Muscle of leg (tissue), 11 donors: ENCODE results near the gene SSBP3. TPM values are rescaled to one million over a fixed set of nuclear protein-coding genes. Genes with fewer than 3 reads are reported as not detected.
"Not testable (repeated sequence)": the region's sequence is repeated elsewhere in the genome, so short reads cannot be mapped to it uniquely, and the experiment has no call there.

ENCODE experiments used
- DNase-seq: peaks from one replicate; pipeline ENCODE4 v3.0.0; 2013
- H3K27ac ChIP-seq: one replicate; pipeline ENCODE4 v1.5.1; 2013; ENCODE audit warnings: mild to moderate bottlenecking, low read length, control low read depth
- H3K27me3 ChIP-seq: one replicate; pipeline ENCODE4 v1.6.1; 2013; ENCODE audit warnings: low read length; ENCODE audit not compliant: control insufficient read depth, insufficient read depth
- H3K36me3 ChIP-seq: one replicate; pipeline ENCODE4 v1.6.1; 2013; ENCODE audit warnings: low read length; ENCODE audit not compliant: control insufficient read depth, insufficient read depth
- H3K4me1 ChIP-seq: one replicate; pipeline ENCODE4 v1.6.1; 2013; ENCODE audit warnings: low read length; ENCODE audit not compliant: control insufficient read depth, insufficient read depth
- H3K4me3 ChIP-seq: one replicate; pipeline ENCODE4 v1.5.1; 2013; ENCODE audit warnings: low read length, control low read depth
- H3K9me3 ChIP-seq: replicated peaks from 2 replicates; pipeline ENCODE4 v1.6.1; 2013; ENCODE audit warnings: low read depth, low read length; ENCODE audit not compliant: control insufficient read depth
- WGBS: methylation state at CpG from one replicate; pipeline ENCODE4 v1.1.5; 2013; ENCODE audit warnings: missing lambda C conversion rate; ENCODE audit not compliant: insufficient coverage; 5-methylcytosine and 5-hydroxymethylcytosine counted together
- polyA plus RNA-seq, 8 donors: library from polyadenylated mRNA; unstranded; fragments of 120-200 nt; gene quantifications; one replicate each; pipeline versions ENCODE4 v1.2.1 to v1.2.3, GENCODE V29; 2013; ENCODE audit warnings: inconsistent platforms in 1 of 8, low replicate concordance in 1 of 8; ENCODE audit not compliant: insufficient read length in 8 of 8, insufficient read depth in 1 of 8
- total RNA-seq: library from RNA; stranded (reverse); fragments of 120-200 nt; gene quantifications from one replicate; pipeline ENCODE4 v1.2.4, GENCODE V29; 2013

The SSBP3 gene
- total and polyA plus RNA-seq, 9 donors, result 14.9 to 63.8 (median 54.2) TPM

DNA sequence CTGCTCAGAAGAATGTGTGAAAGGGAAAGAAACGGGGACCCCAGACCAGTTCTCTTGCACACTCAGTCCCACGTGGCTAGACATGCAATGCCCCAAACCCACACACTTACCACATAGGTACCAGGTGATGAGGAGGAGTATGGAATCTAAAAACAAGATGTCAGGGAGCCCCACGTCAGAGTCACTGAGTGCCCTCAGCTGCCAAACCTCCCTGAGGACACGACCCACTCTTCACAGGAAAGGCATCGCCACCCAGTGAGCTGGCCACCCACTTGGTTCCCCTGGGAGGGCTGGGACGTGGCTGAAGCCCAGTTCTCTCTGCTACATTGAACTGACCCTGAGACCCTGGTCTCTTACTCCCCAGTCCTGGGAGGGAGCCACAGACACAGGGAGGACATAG, 164.8 kb downstream of the SSBP3 start:
- WGBS, result no CpG with 5 or more reads among the region's 6 CpGs
- H3K27me3 ChIP-seq, result no peaks in the 10 kb centered on the region
- H3K4me1 ChIP-seq, result peaks cover 23% of the 10 kb centered on the region
- H3K4me3 ChIP-seq, result no peak overlapping the region
- no peak overlapping the region for H3K27ac ChIP-seq
- H3K9me3 ChIP-seq, result no peaks in the 10 kb centered on the region
- DNase-seq, result no peak
- peaks cover 76% of the 10 kb centered on the region for H3K36me3 ChIP-seq

DNA sequence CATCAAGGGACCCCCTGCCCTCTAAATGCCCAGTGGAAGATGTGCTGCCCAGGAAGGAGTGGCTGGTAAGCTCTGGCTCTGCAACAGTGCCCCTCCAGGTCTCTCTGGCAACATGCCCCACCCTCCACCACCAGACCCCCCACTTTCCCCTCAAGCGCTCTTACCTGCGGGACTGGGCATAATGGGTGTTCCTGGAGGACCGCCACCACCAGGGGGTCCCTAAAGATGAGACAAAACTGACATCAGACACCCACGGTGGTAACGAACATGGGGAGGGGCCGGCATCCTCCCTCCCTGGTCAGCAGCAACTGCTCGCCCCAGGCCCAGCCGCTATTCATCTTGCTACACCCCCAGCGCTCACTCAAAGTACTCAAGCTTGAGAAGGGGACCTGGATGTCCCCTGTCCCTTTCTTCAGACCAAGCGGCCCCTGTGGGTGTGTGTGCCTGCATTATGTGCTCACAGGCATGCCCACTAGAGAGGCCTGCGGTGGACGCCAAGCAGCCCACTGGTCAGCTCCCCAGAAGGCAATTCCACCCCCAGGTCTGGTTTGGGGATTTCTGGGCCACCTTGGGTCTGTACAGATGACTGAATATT, 165.4 kb downstream of the SSBP3 start:
- H3K27me3 ChIP-seq, result no peaks in the 10 kb centered on the region

DNA sequence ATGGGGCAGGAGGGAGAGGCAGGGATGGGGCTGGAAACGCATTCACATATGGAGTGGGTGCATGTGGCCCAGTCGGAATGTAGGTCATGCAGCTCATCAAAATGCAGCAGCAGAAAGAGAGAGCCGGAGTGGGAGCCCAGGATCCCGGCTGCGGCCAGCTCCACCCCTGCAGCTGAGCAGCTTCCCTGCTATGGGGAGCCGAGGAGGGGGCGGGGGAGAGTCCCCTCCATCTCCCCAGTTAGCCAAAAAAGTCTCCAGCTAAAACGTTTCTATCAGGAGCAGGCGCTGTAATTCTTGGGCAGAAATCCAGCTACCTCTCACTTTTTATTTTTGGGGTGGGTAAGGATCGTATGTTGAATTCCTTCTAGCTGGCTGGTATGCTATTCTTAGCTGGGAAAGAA, 166.6 kb downstream of the SSBP3 start:
- Histone ChIP-seq H3K36me3 (peaks cover 60% of the 10 kb centered on the region), H3K4me1 (peaks cover 7% of the 10 kb centered on the region), H3K4me3 (no peak overlapping the region), H3K27me3 (no peaks in the 10 kb centered on the region), H3K27ac (no peak overlapping the region), H3K9me3 (no peaks in the 10 kb centered on the region)
- 26% methylated on average over 4 of the region's 10 CpGs for WGBS
- peak; percentile 77 for DNase-seq

More for the DNA sequence above, 165.4 kb downstream of the SSBP3 start:
- H3K36me3 ChIP-seq, result peaks cover 71% of the 10 kb centered on the region
- no peak overlapping the region for H3K4me3 ChIP-seq
- no peak for DNase-seq
- 80% methylated on average over 4 of the region's 12 CpGs for whole genome bisulfite sequencing
- no peaks in the 10 kb centered on the region for H3K9me3 ChIP-seq
- peaks cover 19% of the 10 kb centered on the region for H3K4me1 ChIP-seq
- H3K27ac ChIP-seq, result no peak overlapping the region

DNA sequence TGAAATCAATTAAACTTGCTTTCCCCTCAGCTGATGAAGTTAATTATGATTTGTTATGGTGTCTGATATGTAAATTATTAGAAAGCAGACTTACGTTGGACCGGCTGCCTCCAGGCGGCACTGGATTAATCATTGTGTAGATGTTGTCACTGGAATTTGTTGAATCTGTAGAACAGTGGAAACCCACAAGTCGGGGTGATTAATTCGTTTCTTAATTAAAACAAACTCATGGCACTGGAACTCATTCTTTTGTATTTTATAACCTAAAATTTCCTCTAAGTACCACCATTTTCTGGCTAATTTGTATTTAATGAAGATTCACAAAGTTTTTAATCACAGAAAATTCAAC, 167.2 kb downstream of the SSBP3 start:
- Histone ChIP-seq H3K27ac (no peak overlapping the region), H3K9me3 (no peaks in the 10 kb centered on the region), H3K27me3 (no peaks in the 10 kb centered on the region), H3K4me1 (peaks cover 6% of the 10 kb centered on the region), H3K36me3 (peaks cover 59% of the 10 kb centered on the region), H3K4me3 (no peak overlapping the region)
- 95% methylated on average over 3 of the region's 5 CpGs for WGBS
- DNase-seq, result no peak

- H3K9me3 ChIP-seq, result no peaks in the 10 kb centered on the region
- H3K36me3 ChIP-seq, result peaks cover 59% of the 10 kb centered on the region
- H3K4me3 ChIP-seq, result no peak overlapping the region
- 77% methylated on average over 7 of the region's 12 CpGs for WGBS
- no peak overlapping the region for H3K27ac ChIP-seq
- peaks cover 6% of the 10 kb centered on the region for H3K4me1 ChIP-seq
- no peak for DNase-seq
- no peaks in the 10 kb centered on the region for H3K27me3 ChIP-seq
Measured at GRCh38 chr1:54238353-54239034, 167.7 kb downstream of the SSBP3 start.

- no peak for DNase-seq
- Histone ChIP-seq H3K27ac (no peak overlapping the region), H3K9me3 (no peaks in the 10 kb centered on the region), H3K27me3 (no peaks in the 10 kb centered on the region), H3K36me3 (peaks cover 53% of the 10 kb centered on the region), H3K4me1 (peaks cover 6% of the 10 kb centered on the region), H3K4me3 (no peak overlapping the region)
- whole genome bisulfite sequencing, result 74% methylated on average over 8 of the region's 10 CpGs
Measured at GRCh38 chr1:54237586-54237985, 168.6 kb downstream of the SSBP3 start.

DNA sequence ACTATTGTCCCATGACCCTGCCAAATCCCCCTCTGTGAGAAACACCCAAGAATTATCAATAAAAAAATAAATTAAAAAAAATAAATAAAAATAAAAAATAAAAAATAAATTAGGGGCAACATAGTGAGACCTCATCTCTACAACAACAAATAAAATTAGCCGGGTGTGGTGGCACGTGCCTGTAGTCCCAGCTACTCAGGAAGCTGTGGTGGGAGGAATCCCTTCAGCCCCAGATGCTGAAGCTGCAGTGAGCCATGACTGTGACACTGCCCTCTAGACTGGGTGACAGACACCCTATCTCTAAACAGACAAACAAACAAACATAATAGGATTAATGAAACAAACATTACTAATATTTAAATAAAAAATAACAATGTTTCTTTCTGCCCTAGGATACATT, 171.9 kb downstream of the SSBP3 start:
- Histone ChIP-seq H3K4me1 (peaks cover 3% of the 10 kb centered on the region), H3K36me3 (peaks cover 29% of the 10 kb centered on the region), H3K27me3 (no peaks in the 10 kb centered on the region), H3K9me3 (no peaks in the 10 kb centered on the region), H3K27ac (no peak overlapping the region), H3K4me3 (no peak overlapping the region)
- no CpG with 5 or more reads among the region's 2 CpGs for WGBS
- DNase-seq, result no peak

GRCh38 chr1:54233196-54233595, 173.0 kb downstream of the SSBP3 start:
- not testable (repeated sequence) for DNase-seq, H3K4me3 ChIP-seq, H3K27ac ChIP-seq, H3K9me3 ChIP-seq, H3K27me3 ChIP-seq
- peaks cover 28% of the 10 kb centered on the region for H3K36me3 ChIP-seq
- WGBS, result 100% methylated on average over 1 of the region's 33 CpGs
- H3K4me1 ChIP-seq, result peaks cover 12% of the 10 kb centered on the region

GRCh38 chr1:54230507-54231339, 175.5 kb downstream of the SSBP3 start:
- no peak for DNase-seq
- 86% methylated on average over 6 of the region's 15 CpGs for WGBS

GRCh38 chr1:54229281-54229891, 176.8 kb downstream of the SSBP3 start:
- peak; percentile 59 for DNase-seq
- Histone ChIP-seq H3K4me3 (no peak overlapping the region), H3K27ac (no peak overlapping the region), H3K9me3 (no peaks in the 10 kb centered on the region), H3K36me3 (peaks cover 32% of the 10 kb centered on the region), H3K4me1 (peaks cover 19% of the 10 kb centered on the region), H3K27me3 (no peaks in the 10 kb centered on the region)
- WGBS, result 38% methylated on average over 3 of the region's 11 CpGs

More at GRCh38 chr1:54230507-54231339, 175.5 kb downstream of the SSBP3 start:
- no peak overlapping the region for H3K27ac ChIP-seq
- H3K9me3 ChIP-seq, result no peaks in the 10 kb centered on the region
- no peak overlapping the region for H3K4me3 ChIP-seq
- peaks cover 23% of the 10 kb centered on the region for H3K36me3 ChIP-seq
- H3K27me3 ChIP-seq, result no peaks in the 10 kb centered on the region
- peaks cover 19% of the 10 kb centered on the region for H3K4me1 ChIP-seq
